BJ (cell line): ENCODE results near the gene MRPL46. TPM values are rescaled to one million over a fixed set of nuclear protein-coding genes. Genes with fewer than 3 reads are reported as not detected.
A peak's percentile ranks its signal among the peaks of the same experiment; 100 is the strongest.

Experiments used
- CTCF ChIA-PET: fragments of 350-600 bp; formaldehyde crosslinking; extraction: SDS; loops from one replicate; lab custom pipeline; 2021; ENCODE audit warnings: antibody characterized with exemption, inconsistent platforms; lab: Yijun Ruan, JAX
- POLR2A ChIA-PET: fragments of 300-600 bp; sonication (Branson Sonifier 250); formaldehyde crosslinking; extraction: SDS; loops from one replicate; lab custom pipeline; 2021; ENCODE audit warnings: antibody characterized with exemption; lab: Charles Lee
- DNase-seq: peaks from one replicate; pipeline ENCODE4 v3.0.0-alpha.2; 2011; ENCODE audit warnings: low read depth
- H3K27me3 ChIP-seq: 2 replicates; pipeline ENCODE4 v1.6.0; 2011; ENCODE audit warnings: low read length; ENCODE audit not compliant: control insufficient read depth, insufficient read depth
- H3K36me3 ChIP-seq: 2 replicates; pipeline ENCODE4 v1.5.1; 2011; ENCODE audit warnings: low read length; ENCODE audit not compliant: control insufficient read depth, insufficient read depth
- H3K4me3 ChIP-seq: 2 replicates; pipeline ENCODE4 v1.5.1; 2011; ENCODE audit warnings: low read depth, mild to moderate bottlenecking, control low read depth, low read length
- CTCF ChIP-seq: IDR thresholded peaks from 2 replicates; pipeline ENCODE4 v1.5.1; 2011; ENCODE audit warnings: low read depth, mild to moderate bottlenecking, control low read depth, inconsistent platforms, low read length, moderate library complexity; ENCODE audit not compliant: insufficient read depth
- polyA plus RNA-seq: library from polyadenylated mRNA; depleted of rRNA; stranded (reverse); fragments of >200 nt; gene quantifications from 2 replicates; pipeline ENCODE4 v1.2.3, GENCODE V29; 2011

The MRPL46 gene
- polyA plus RNA-seq, 1 experiment: 18.4 TPM

GRCh38 chr15:88454236-88454635 is 13.0 kb downstream of the MRPL46 start:
- no peaks in the 10 kb centered on the region for H3K27me3 ChIP-seq
- H3K36me3 ChIP-seq: peaks cover 3% of the 10 kb centered on the region
- no peak for DNase-seq
- no peak overlapping the region for H3K4me3 ChIP-seq
- POLR2A ChIA-PET: no interaction called here
- TF ChIP-seq CTCF: no peak
- CTCF ChIA-PET: interaction anchor here (0.6 to 8.9 kb wide), 8 partner anchors 9 to 808 kb away, joined by 3 to 110 read pairs (median 6); partner anchors contain the start of genes MRPL46 and MRPS11

DNA sequence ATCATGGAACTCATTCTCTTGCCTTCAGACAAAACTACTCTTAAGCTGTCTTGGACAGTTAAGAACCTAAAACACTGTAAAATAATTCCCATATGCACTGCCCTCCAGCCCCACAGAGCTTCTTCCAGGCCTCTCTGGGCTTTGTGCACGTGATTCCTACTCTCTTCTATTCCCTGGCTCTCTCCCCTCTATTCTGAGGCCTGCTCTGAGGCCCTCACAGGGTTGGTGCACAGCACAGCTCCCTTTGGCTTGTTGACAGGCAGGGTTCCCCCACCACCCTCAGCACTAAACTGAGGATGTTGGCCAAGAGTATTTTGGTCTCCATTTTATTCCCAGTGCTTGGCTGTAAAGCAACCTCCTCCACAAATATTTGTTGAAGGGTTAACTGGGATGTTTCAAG is 13.5 kb downstream of the MRPL46 start:
- TF ChIP-seq CTCF: no peak
- ChIA-PET POLR2A (no interaction called here), CTCF (interaction anchor here (1.2 to 8.9 kb wide), 2 partner anchors 12 to 206 kb away, joined by 3 to 110 read pairs; no protein-coding TSS in a partner anchor)
- no peak for DNase-seq
- Histone ChIP-seq H3K4me3 (no peak overlapping the region), H3K27me3 (no peaks in the 10 kb centered on the region), H3K36me3 (peaks cover under 1% of the 10 kb centered on the region; the same call in 1 of the 2 replicates)

DNA sequence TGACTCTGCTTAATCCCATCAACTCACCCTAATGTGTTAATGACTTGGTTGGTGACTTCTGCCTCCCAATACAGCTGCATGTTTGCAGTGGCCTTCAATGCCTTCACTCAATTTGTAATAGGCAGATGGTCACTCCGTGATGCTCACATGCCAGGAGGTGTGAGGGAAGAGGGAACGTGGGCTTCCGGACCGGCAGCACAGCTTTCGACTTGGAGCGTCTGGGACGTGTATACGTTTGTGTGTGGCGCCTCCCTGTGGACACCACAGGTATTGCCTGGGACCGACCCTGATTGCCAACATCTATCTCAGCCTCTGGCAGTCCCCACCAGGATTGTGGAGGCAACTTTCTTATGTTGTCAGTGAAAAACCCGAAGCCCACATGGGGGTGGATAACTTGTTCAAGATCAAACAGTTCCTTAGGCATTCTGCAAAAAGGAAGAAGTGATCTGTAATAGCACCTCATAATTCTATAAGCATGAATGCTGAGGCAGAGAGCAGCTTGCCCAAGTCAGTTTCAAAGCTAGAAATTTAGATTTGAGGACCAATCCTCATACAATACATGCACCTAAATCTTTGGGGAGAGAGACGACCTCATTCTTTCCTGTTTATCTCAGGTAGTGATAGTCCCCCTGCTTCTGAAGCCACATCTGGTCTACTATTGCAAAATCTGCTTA is 16.9 kb downstream of the MRPL46 start:
- ChIA-PET POLR2A (no interaction called here), CTCF (interaction anchor here (0.6 to 8.9 kb wide), 19 partner anchors 9 to 209 kb away, joined by 3 to 110 read pairs (median 4); partner anchors contain the start of genes MRPL46 and MRPS11)
- DNase-seq: no peak
- TF ChIP-seq CTCF: peak; percentile 83
- Histone ChIP-seq H3K4me3 (no peak overlapping the region), H3K36me3 (no peaks in the 10 kb centered on the region), H3K27me3 (no peaks in the 10 kb centered on the region)

DNA sequence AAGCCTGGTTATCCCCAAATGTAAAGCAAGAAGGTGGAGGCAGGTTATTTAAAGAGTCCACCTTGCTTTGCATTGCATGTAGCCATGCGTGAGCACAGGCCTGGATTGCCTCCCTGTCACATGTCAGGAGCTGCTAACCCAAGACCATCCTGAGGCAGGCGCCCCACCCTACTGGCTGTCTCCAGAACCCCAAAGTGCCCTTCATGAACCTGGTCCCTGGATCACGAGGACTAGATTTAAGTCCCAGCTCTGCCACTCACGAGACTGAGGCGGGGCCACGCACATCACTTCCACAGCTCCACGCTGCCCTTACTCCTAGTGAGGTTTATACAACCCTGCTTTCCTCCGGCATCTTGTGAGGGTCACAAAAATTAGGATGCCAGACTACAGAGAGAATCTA is 17.6 kb downstream of the MRPL46 start:
- Histone ChIP-seq H3K27me3 (no peaks in the 10 kb centered on the region), H3K4me3 (no peak overlapping the region), H3K36me3 (no peaks in the 10 kb centered on the region)
- ChIA-PET POLR2A (no interaction called here), CTCF (interaction anchor here (0.6 to 8.9 kb wide), 15 partner anchors 8 to 208 kb away, joined by 3 to 110 read pairs (median 5); partner anchors contain the start of genes MRPL46 and MRPS11)
- no peak for DNase-seq
- no peak for TF ChIP-seq CTCF

DNA sequence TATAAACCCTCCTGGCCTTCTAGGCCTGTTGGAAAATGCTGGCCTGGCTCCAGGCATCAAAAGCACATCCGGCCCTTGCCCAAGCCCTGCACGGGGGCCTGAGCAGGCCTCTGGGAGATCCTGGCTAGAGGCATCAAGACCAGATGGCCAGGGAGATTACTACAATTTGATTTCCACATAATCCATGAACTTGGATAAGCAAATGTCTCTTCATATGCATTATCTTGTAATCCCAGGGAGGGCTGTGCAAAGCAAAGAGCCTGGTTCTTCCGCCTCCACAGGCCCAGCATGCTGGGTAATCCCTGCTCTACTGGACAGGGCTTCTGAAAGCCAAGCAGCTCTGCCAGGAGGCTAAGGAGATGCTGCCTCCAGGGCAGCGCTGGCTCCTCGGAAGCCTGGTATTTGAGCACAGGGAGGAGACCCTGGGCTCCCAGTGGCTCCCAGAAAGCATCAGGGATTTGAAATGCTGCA is 18.2 kb downstream of the MRPL46 start:
- no peak for TF ChIP-seq CTCF
- ChIA-PET POLR2A (no interaction called here), CTCF (interaction anchor here (1.2 to 8.9 kb wide), 10 partner anchors 11 to 1531 kb away, joined by 3 to 110 read pairs (median 8); partner anchors contain the start of genes MRPL46 and MRPS11)
- DNase-seq: no peak
- Histone ChIP-seq H3K4me3 (no peak overlapping the region), H3K27me3 (no peaks in the 10 kb centered on the region), H3K36me3 (no peaks in the 10 kb centered on the region)
